ENCODE measurements around the gene AOPEP. TPM values are rescaled to one million over a fixed set of nuclear protein-coding genes. Genes with fewer than 3 reads are reported as not detected.
A peak's percentile ranks its signal among the peaks of the same experiment; 100 is the strongest.

Gene AOPEP
- total RNA-seq, 1 donor from 2014 or later: 48.0 TPM

DNA sequence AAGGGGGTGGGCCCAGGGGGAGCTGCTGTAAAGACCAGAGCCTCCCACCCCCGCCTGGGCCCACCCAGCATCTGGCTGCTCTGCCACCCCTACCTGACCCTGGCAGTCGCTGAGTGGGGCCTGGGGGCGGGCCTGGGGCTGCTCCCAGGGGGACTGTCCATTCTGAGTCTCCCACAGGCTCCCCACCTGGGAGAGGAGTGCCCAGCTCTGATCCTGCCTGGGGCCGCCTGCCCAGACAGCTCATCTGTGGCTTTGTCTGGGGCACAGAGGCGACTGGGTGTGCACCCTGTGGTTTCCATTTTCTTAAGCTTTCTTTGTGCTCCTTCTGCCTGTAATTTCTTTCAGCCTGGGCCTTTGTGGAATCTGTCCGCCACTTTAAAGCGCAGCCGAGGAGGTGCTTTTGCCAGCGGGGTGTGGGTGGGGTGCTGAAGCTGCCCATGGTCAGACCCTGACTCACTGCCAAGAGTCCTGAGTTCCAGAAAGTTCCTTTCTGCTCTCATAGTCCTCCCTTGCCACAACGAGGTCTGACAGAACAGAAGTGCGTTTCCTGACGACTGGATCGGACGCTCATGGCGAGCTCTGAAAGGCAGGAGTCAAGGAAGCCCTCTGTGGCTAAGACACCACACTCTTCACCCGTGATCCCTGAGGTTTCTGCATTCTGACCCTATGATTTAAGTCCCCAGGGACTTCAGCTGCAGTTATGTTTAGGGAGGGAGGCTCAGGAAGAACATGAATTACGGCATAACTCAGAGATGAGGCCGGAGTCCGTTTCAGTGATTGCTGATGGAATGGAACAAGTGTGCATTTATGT is 366.0 kb downstream of the AOPEP start:
- H3K36me3 ChIP-seq (ENCODE audit: control insufficient read depth in 3 of 3, insufficient read depth in 3 of 3, low read length in 3 of 3): peaks cover 4 to 16% (median 6%) of the 10 kb centered on the region in 3 donors

DNA sequence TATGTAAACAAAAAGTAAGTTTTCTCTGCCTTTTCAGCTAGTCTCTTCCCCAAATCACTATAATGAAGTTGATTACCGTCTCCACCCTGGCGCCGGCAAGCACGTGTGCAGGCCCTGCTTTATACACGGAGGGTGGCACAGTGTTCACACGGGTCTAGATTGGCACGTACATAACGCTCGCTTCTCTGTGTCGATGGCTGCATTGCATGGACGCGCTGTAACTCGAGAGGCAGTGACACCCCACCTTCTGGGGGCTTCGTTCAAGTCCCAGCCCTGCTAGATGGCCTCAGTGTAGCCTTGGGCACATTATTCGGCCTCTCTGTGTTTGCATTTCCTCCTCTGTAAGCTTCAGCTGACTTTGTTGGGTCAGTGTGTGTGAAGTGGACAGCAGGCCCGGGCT is 367.1 kb downstream of the AOPEP start:
- H3K4me1 ChIP-seq (ENCODE audit: control insufficient read depth in 3 of 3, insufficient read depth in 3 of 3, low read length in 3 of 3): peaks cover 82 to 95% (median 95%) of the 10 kb centered on the region in 3 donors
- peak overlapping the region in 1 of 3 donors; percentile 35 for H3K9ac ChIP-seq (ENCODE audit: low read depth in 1 of 3, low read length in 3 of 3)
- peaks cover 4 to 14% (median 5%) of the 10 kb centered on the region in 3 donors for H3K36me3 ChIP-seq (ENCODE audit: control insufficient read depth in 3 of 3, insufficient read depth in 3 of 3, low read length in 3 of 3)
- no peak overlapping the region for H3K4me3 ChIP-seq (ENCODE audit: low read length in 3 of 3)
- H3K27me3 ChIP-seq (ENCODE audit: control insufficient read depth in 3 of 3, insufficient read depth in 3 of 3, low read length in 3 of 3): no peaks in the 10 kb centered on the region
- H3K9me3 ChIP-seq (ENCODE audit: control insufficient read depth in 3 of 3, low read length in 3 of 3): no peaks in the 10 kb centered on the region
- peak overlapping the region; percentile 11 for H3K27ac ChIP-seq (ENCODE audit: low read depth, low read length)

More for the DNA sequence above, 366.0 kb downstream of the AOPEP start:
- H3K4me3 ChIP-seq (ENCODE audit: low read length in 3 of 3): peak overlapping the region in 1 of 3 donors; percentile 15
- peak overlapping the region; percentile 79 for H3K27ac ChIP-seq (ENCODE audit: low read depth, low read length)
- peaks cover 78 to 95% (median 94%) of the 10 kb centered on the region in 3 donors for H3K4me1 ChIP-seq (ENCODE audit: control insufficient read depth in 3 of 3, insufficient read depth in 3 of 3, low read length in 3 of 3)
- peak overlapping the region in 2 of 3 donors; percentile 28 to 72 for H3K9ac ChIP-seq (ENCODE audit: low read depth in 1 of 3, low read length in 3 of 3)
- H3K9me3 ChIP-seq (ENCODE audit: control insufficient read depth in 3 of 3, low read length in 3 of 3): no peaks in the 10 kb centered on the region
- H3K27me3 ChIP-seq (ENCODE audit: control insufficient read depth in 3 of 3, insufficient read depth in 3 of 3, low read length in 3 of 3): no peaks in the 10 kb centered on the region

DNA sequence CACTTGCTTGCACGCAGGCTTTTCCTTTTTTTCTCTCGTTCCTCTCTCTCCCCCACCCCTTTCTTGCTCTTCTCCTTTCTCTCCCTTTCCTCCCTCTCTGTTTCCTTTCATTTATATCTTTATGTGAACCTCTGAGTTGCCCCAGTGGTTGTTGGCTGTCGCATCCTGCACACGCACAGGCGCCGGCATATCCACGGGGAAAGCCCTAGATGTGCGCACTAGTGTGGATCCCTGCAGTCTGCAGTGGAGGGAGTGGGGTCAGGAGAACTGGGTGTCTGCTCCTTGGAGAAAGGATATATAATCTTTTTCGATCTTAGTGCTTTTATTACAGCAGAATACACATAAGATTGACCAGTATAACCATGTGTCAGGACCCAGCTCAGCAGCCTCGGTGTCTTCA is 367.5 kb downstream of the AOPEP start:
- H3K4me1 ChIP-seq (ENCODE audit: control insufficient read depth in 3 of 3, insufficient read depth in 3 of 3, low read length in 3 of 3): peaks cover 81 to 95% (median 94%) of the 10 kb centered on the region in 3 donors
- peaks cover 3 to 14% (median 5%) of the 10 kb centered on the region in 3 donors for H3K36me3 ChIP-seq (ENCODE audit: control insufficient read depth in 3 of 3, insufficient read depth in 3 of 3, low read length in 3 of 3)
- no peak overlapping the region for H3K4me3 ChIP-seq (ENCODE audit: low read length in 3 of 3)
- H3K27ac ChIP-seq (ENCODE audit: low read depth, low read length): peak overlapping the region; percentile 39
- no peaks in the 10 kb centered on the region for H3K9me3 ChIP-seq (ENCODE audit: control insufficient read depth in 3 of 3, low read length in 3 of 3)
- peak overlapping the region in 1 of 3 donors; percentile 35 for H3K9ac ChIP-seq (ENCODE audit: low read depth in 1 of 3, low read length in 3 of 3)
- no peaks in the 10 kb centered on the region for H3K27me3 ChIP-seq (ENCODE audit: control insufficient read depth in 3 of 3, insufficient read depth in 3 of 3, low read length in 3 of 3)

DNA sequence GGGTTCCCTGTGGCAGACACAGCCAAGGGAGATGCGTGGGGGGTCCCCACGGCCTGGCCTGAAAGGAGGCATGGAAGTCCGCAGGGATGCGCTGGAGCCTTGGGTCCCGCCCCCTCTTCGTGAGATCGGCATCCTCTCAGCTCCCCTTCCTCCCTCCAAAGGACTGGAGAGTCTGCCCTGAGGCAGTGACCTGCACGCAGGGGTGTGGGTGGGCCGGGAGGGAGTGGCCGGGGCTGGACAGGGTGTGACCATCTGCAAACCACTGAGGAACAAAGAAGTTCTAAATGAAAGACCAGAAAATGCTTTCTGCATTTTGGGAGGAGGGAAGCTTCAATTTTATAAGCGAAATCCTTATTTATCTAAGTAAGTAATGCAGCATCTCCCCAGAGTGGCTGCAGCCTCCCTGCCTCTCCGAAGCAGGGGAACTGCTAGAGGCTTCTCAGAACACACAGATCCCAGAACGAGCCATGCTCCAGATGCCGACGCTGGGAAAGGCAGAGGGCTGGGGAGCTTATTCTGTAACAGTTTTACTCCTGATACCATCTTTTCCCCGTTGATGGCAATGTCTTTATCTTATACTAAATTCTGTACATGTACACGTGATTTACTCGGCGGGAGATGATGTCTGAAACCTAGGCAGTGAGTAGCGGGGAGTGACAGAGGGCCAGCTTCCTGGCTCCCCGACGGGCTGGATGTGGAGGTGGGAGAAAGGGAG is 369.3 kb downstream of the AOPEP start:
- H3K9me3 ChIP-seq (ENCODE audit: control insufficient read depth in 3 of 3, low read length in 3 of 3): no peaks in the 10 kb centered on the region
- peak overlapping the region; percentile 71 for H3K27ac ChIP-seq (ENCODE audit: low read depth, low read length)
- H3K9ac ChIP-seq (ENCODE audit: low read depth in 1 of 3, low read length in 3 of 3): peak overlapping the region in 1 of 3 donors; percentile 50
- peak overlapping the region in 1 of 3 donors; percentile 61 for H3K4me3 ChIP-seq (ENCODE audit: low read length in 3 of 3)
- H3K4me1 ChIP-seq (ENCODE audit: control insufficient read depth in 3 of 3, insufficient read depth in 3 of 3, low read length in 3 of 3): peaks cover 74 to 94% (median 94%) of the 10 kb centered on the region in 3 donors
- peaks cover 2 to 12% (median 8%) of the 10 kb centered on the region in 3 donors for H3K36me3 ChIP-seq (ENCODE audit: control insufficient read depth in 3 of 3, insufficient read depth in 3 of 3, low read length in 3 of 3)
- H3K27me3 ChIP-seq (ENCODE audit: control insufficient read depth in 3 of 3, insufficient read depth in 3 of 3, low read length in 3 of 3): no peaks in the 10 kb centered on the region

DNA sequence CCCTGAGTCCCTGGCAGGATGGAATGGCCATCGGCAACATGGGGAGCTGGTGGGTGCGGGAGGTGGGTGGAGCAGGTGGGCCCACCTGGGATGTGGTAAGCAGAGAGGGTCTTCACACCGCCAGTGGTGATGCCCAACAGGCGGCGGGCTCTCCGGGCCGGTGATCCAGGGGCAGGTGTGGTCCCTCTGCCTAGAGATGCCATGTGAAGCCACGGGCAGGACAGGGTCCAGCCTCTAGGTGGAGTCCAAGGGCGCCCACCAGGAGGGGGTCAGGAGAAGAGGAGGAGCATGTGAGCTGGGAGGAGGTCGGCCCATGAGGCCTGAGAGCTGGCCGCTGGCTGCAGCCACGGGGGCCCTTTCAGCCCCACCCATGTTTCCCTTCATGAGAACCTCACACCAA is 369.9 kb downstream of the AOPEP start:
- no peak overlapping the region for H3K27ac ChIP-seq (ENCODE audit: low read depth, low read length)
- no peak overlapping the region for H3K4me3 ChIP-seq (ENCODE audit: low read length in 3 of 3)
- H3K36me3 ChIP-seq (ENCODE audit: control insufficient read depth in 3 of 3, insufficient read depth in 3 of 3, low read length in 3 of 3): peaks cover 2 to 12% (median 8%) of the 10 kb centered on the region in 3 donors
- H3K27me3 ChIP-seq (ENCODE audit: control insufficient read depth in 3 of 3, insufficient read depth in 3 of 3, low read length in 3 of 3): no peaks in the 10 kb centered on the region
- H3K4me1 ChIP-seq (ENCODE audit: control insufficient read depth in 3 of 3, insufficient read depth in 3 of 3, low read length in 3 of 3): peaks cover 74 to 94% (median 94%) of the 10 kb centered on the region in 3 donors
- H3K9ac ChIP-seq (ENCODE audit: low read depth in 1 of 3, low read length in 3 of 3): no peak overlapping the region
- H3K9me3 ChIP-seq (ENCODE audit: control insufficient read depth in 3 of 3, low read length in 3 of 3): no peaks in the 10 kb centered on the region

DNA sequence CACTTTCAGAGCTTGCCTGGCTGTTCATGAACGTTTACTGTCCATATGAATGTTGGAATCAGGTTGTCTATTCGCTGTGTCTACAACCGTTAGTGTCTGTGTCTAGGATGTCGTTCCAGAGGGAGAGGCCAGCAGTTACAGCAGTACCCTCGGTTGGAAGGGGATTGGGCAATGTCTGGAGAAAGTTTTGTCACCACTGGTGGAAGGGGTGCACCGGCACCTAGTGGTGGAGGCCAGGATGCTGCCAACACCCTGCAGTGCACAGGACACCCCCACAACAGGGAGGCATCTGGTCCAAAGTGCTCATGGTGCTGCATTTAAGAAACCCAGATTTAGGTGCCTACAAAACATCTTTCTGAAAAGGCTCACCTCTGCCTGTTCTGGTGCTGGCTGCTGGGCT is 370.3 kb downstream of the AOPEP start:
- no peaks in the 10 kb centered on the region for H3K27me3 ChIP-seq (ENCODE audit: control insufficient read depth in 3 of 3, insufficient read depth in 3 of 3, low read length in 3 of 3)
- peaks cover 2 to 12% (median 8%) of the 10 kb centered on the region in 3 donors for H3K36me3 ChIP-seq (ENCODE audit: control insufficient read depth in 3 of 3, insufficient read depth in 3 of 3, low read length in 3 of 3)
- peaks cover 74 to 94% (median 94%) of the 10 kb centered on the region in 3 donors for H3K4me1 ChIP-seq (ENCODE audit: control insufficient read depth in 3 of 3, insufficient read depth in 3 of 3, low read length in 3 of 3)
- no peaks in the 10 kb centered on the region for H3K9me3 ChIP-seq (ENCODE audit: control insufficient read depth in 3 of 3, low read length in 3 of 3)
- no peak overlapping the region for H3K9ac ChIP-seq (ENCODE audit: low read depth in 1 of 3, low read length in 3 of 3)
- H3K27ac ChIP-seq (ENCODE audit: low read depth, low read length): no peak overlapping the region
- no peak overlapping the region for H3K4me3 ChIP-seq (ENCODE audit: low read length in 3 of 3)

DNA sequence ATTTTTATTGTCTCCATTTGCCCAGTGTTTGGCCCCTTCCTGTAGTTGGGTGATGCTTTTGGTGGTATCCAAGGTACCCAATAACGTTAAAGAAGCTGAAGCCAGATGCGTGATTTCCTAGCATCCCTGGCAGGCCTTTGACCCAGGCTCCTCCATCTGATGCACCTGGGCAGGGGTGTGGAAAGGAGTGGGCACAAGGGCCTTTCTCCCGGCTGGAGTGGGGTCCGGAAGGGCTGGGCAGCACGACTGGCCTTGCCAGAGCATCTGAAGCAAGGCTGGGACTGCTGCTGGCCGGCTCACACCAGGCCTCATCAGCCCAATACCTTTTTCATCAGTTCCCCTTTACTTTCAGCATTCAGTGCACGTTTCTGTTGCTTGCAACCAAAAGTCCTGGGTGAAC is 370.8 kb downstream of the AOPEP start:
- peaks cover 74 to 94% (median 94%) of the 10 kb centered on the region in 3 donors for H3K4me1 ChIP-seq (ENCODE audit: control insufficient read depth in 3 of 3, insufficient read depth in 3 of 3, low read length in 3 of 3)
- no peaks in the 10 kb centered on the region for H3K27me3 ChIP-seq (ENCODE audit: control insufficient read depth in 3 of 3, insufficient read depth in 3 of 3, low read length in 3 of 3)
- no peak overlapping the region for H3K4me3 ChIP-seq (ENCODE audit: low read length in 3 of 3)
- H3K36me3 ChIP-seq (ENCODE audit: control insufficient read depth in 3 of 3, insufficient read depth in 3 of 3, low read length in 3 of 3): peaks cover 2 to 12% (median 8%) of the 10 kb centered on the region in 3 donors
- H3K27ac ChIP-seq (ENCODE audit: low read depth, low read length): no peak overlapping the region
- H3K9ac ChIP-seq (ENCODE audit: low read depth in 1 of 3, low read length in 3 of 3): no peak overlapping the region
- no peaks in the 10 kb centered on the region for H3K9me3 ChIP-seq (ENCODE audit: control insufficient read depth in 3 of 3, low read length in 3 of 3)

DNA sequence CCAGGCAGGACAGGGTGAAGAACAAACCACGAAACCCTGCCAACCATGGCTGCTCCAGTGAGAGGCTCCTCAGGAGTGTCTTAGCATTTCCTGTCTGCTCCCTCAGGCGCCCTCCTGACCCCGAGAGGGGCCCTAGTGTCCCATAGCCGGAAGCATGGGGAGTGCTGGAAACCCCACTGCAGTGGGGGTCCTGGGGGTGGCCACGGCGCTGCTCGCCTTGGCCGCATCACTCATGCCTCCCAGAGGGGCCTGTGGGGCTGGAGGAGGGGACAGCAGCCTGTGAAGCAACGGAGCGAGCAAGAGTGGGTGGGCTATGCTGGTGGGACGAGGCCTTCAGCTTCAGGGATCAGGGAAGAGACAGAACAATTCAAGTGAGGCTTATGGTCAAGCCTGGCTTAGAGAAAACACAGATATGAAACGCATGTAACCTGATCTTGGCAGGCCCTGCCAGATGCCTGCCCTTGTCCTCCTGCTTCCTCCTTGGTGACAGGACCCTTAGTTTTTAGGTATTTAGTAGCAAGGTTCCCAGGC is 372.0 kb downstream of the AOPEP start:
- no peaks in the 10 kb centered on the region for H3K27me3 ChIP-seq (ENCODE audit: control insufficient read depth in 3 of 3, insufficient read depth in 3 of 3, low read length in 3 of 3)
- peaks cover 2 to 12% (median 11%) of the 10 kb centered on the region in 3 donors for H3K36me3 ChIP-seq (ENCODE audit: control insufficient read depth in 3 of 3, insufficient read depth in 3 of 3, low read length in 3 of 3)
- peak overlapping the region in 1 of 3 donors; percentile 13 for H3K4me3 ChIP-seq (ENCODE audit: low read length in 3 of 3)
- H3K27ac ChIP-seq (ENCODE audit: low read depth, low read length): peak overlapping the region; percentile 52
- peaks cover 72 to 92% (median 92%) of the 10 kb centered on the region in 3 donors for H3K4me1 ChIP-seq (ENCODE audit: control insufficient read depth in 3 of 3, insufficient read depth in 3 of 3, low read length in 3 of 3)
- H3K9ac ChIP-seq (ENCODE audit: low read depth in 1 of 3, low read length in 3 of 3): peak overlapping the region in 2 of 3 donors; percentile 51 to 54
- H3K9me3 ChIP-seq (ENCODE audit: control insufficient read depth in 3 of 3, low read length in 3 of 3): no peaks in the 10 kb centered on the region

DNA sequence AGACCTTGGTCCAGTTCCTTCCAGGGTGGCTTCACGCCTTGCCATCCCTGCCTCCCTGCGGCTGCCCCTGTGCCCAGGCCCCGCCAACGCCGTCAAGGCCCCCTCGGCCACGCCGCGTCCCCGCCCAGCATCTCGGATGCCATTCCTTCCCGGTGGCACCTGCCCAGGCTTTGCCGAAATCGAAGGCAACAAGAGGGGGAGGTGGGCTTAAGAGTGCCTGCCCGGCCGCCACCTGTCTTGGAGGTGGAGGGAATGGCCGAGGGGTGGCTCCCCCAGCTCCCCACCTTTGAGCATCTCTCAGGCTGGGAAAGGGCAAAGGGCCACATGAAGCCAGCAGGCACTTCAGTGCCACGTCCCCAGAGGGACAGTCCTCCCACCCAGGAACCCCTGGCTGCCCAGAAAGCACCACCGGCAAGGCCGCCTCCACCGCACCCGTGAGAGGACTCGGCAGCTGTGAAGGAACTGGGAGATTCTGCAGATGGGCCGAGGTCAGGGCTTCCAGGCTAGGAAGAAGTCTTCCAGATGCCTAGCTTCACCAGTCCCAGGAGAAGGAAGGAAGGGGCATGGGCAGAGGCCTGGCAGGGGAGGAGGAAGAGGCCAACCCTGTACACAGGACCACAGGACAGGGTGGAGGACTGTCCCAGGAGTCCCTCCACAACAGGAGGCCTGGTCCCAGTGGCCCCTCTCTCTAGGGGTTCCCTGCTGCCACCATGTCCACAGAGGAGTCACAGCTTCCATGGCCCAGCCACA is 373.0 kb downstream of the AOPEP start:
- Histone ChIP-seq H3K4me1 (ENCODE audit: control insufficient read depth in 3 of 3, insufficient read depth in 3 of 3, low read length in 3 of 3) (peaks cover 72 to 92% (median 92%) of the 10 kb centered on the region in 3 donors), H3K9ac (ENCODE audit: low read depth in 1 of 3, low read length in 3 of 3) (peak overlapping the region in 1 of 3 donors; percentile 16), H3K27ac (ENCODE audit: low read depth, low read length) (no peak overlapping the region)

More for the DNA sequence above, 373.0 kb downstream of the AOPEP start:
- no peak overlapping the region for H3K4me3 ChIP-seq (ENCODE audit: low read length in 3 of 3)
- peaks cover 2 to 12% (median 11%) of the 10 kb centered on the region in 3 donors for H3K36me3 ChIP-seq (ENCODE audit: control insufficient read depth in 3 of 3, insufficient read depth in 3 of 3, low read length in 3 of 3)
- H3K27me3 ChIP-seq (ENCODE audit: control insufficient read depth in 3 of 3, insufficient read depth in 3 of 3, low read length in 3 of 3): no peaks in the 10 kb centered on the region
- no peaks in the 10 kb centered on the region for H3K9me3 ChIP-seq (ENCODE audit: control insufficient read depth in 3 of 3, low read length in 3 of 3)
